Mucosa of rectum (tissue), 2 donors: ENCODE results near the gene CCHCR1.

Experiments used
- H3K27ac ChIP-seq, 2 donors: one replicate each; pipeline ENCODE4 v1.7.0; 2013; ENCODE audit warnings: inconsistent platforms in 2 of 2, low read depth in 2 of 2, low read length in 2 of 2
- H3K27me3 ChIP-seq, 2 donors: one replicate each; pipeline ENCODE4 v1.7.0; 2013; ENCODE audit warnings: low read length in 2 of 2; ENCODE audit not compliant: control insufficient read depth in 2 of 2, insufficient read depth in 2 of 2
- H3K36me3 ChIP-seq, 2 donors: one replicate each; pipeline ENCODE4 v1.7.0; 2013; ENCODE audit warnings: low read length in 2 of 2; ENCODE audit not compliant: control insufficient read depth in 2 of 2, insufficient read depth in 2 of 2
- H3K4me1 ChIP-seq, 2 donors: one replicate each; pipeline ENCODE4 v1.7.0; 2013; ENCODE audit warnings: low read length in 2 of 2, mild to moderate bottlenecking in 1 of 2; ENCODE audit not compliant: control insufficient read depth in 2 of 2, insufficient read depth in 2 of 2
- H3K4me3 ChIP-seq, 2 donors: one replicate each; pipeline ENCODE4 v1.7.0; 2013; ENCODE audit warnings: low read length in 2 of 2
- H3K9ac ChIP-seq, 2 donors: one replicate each; pipeline ENCODE4 v1.7.0; 2013; ENCODE audit warnings: low read length in 2 of 2, low read depth in 1 of 2, mild to moderate bottlenecking in 1 of 2
- H3K9me3 ChIP-seq, 2 donors: one replicate each; pipeline ENCODE4 v1.7.0; 2013; ENCODE audit warnings: low read length in 2 of 2; ENCODE audit not compliant: control insufficient read depth in 2 of 2
- donor health status: healthy.
- donor health status: Normal muscosa, but diverticular disease.

The CCHCR1 gene

GRCh38 chr6:31120151-31120915 is 37.3 kb downstream of the CCHCR1 start, which contains the start of gene CDSN:
Gene CDSN (minus strand): TSS chr6:31120446. CDS start chr6:31120419, 27 bp downstream.
- Histone ChIP-seq H3K9me3 (no peaks in the 10 kb centered on the region), H3K27ac (no peak within 1 kb of the TSS), H3K36me3 (no peaks in the 10 kb centered on the region), H3K27me3 (peaks cover 0 to 3% of the 10 kb centered on the region in 2 donors), H3K4me3 (no peak within 1 kb of the TSS), H3K4me1 (peaks cover 1 to 8% of the 10 kb centered on the region in 2 donors), H3K9ac (no peak within 1 kb of the TSS)

DNA sequence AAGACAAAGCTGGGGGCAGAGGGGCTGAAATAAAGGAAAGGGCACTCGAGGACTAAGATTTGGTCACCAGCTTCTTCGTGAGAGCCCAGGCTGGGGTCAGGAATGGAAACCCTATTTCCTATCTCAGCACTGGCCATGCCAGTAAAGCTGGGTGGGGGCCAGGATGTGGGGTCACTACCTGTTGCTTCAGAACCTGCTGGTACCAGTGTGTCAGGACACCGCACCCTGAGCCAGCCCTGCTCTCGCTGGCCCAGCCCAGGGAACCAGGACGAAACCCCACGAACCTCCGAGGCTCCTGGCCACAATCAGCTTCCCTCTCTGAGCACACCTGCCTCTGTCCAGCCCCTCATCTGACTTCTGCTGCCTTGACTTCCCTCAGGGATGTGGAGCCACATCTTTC is 39.4 kb downstream of the CCHCR1 start:
- no peaks in the 10 kb centered on the region for H3K9me3 ChIP-seq
- no peak overlapping the region for H3K9ac ChIP-seq
- peaks cover 10 to 19% of the 10 kb centered on the region in 2 donors for H3K4me1 ChIP-seq
- H3K27ac ChIP-seq, result no peak overlapping the region
- H3K4me3 ChIP-seq, result no peak overlapping the region
- H3K27me3 ChIP-seq, result peaks cover 0 to 3% of the 10 kb centered on the region in 2 donors
- no peaks in the 10 kb centered on the region for H3K36me3 ChIP-seq

GRCh38 chr6:31116661-31117385 is 40.8 kb downstream of the CCHCR1 start:
- H3K36me3 ChIP-seq, result no peaks in the 10 kb centered on the region
- peaks cover 10 to 12% of the 10 kb centered on the region in 2 donors for H3K4me1 ChIP-seq
- peaks cover 0 to 3% of the 10 kb centered on the region in 2 donors for H3K27me3 ChIP-seq
- H3K4me3 ChIP-seq, result peak overlapping the region in 1 of 2 donors; percentile 41
- no peak overlapping the region for H3K27ac ChIP-seq
- H3K9ac ChIP-seq, result no peak overlapping the region
- no peaks in the 10 kb centered on the region for H3K9me3 ChIP-seq

DNA sequence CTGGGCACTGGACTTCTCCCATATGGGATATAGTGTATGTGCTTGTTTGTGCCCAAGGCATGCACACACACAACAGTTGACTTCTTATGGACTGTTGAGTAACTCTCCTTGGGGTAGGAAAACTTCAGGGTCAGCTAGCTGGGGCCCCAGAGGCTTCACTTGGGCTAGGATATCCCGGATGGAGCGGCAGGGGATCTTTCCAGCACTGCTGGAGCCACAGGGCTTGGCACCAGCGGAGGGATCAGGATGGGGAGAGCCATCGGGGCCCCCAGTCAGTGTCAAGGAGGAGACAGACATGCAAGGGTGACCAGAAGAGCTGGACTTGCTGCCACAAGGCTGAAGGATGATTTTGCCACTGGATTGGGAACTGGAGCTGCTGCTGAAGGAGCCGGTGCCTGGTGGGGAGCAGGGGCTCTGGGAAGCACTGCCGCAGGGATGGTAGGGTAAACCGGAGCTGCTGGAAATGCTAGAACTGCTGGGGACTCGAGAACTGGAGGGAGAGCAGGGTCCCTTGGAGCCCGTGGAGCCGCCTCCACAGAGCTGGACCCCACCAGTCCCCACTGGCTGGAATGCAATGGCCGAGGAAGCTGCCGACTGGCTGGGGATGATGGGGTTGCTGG is 41.6 kb downstream of the CCHCR1 start:
- Histone ChIP-seq H3K4me3 (peak overlapping the region in 1 of 2 donors; percentile 60), H3K9ac (no peak overlapping the region), H3K27ac (no peak overlapping the region)

DNA sequence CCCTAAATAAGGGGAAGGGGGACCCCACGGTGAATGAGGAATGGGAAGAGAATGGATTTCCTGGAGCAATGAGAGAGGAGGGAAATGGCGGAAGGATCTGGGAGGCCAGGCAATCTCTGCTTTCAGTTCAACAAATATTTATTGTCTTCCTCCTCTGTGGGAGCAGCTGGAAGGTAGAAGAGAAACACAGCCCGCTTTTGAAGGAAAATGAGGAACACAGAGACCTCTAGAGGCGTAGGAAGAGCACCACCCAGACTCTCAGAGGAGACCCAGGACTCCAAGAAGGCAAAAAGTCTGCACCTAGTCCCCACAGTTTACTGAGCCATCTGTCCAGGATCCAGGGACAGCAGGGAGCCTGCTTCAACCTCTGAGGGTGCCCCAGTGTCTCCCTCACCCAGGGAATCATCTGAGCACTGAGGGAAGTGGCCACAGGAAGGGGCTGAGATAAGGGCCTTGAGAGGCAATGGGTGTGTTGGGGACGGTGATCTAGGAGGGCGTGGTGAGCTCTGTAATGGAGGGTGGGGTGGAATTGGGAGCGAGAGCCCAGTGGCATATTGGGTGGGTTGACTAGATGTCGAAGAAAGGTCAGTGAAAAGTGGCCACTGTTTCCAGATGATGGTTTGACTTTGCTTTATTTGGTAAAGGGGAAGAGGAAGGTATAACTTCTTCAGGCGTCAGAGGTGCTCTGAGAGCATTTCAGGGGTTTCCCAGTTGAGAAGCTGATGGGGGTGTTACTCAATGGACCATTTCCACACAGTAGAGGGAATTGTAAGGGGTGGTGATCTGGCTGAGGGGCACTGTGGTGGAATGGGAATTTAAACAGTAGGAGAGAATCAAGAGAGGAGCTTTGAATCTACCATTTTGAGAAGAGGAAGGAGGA is 42.4 kb downstream of the CCHCR1 start:
- peak overlapping the region; percentile 65 to 69 for H3K27ac ChIP-seq
- H3K9me3 ChIP-seq, result no peaks in the 10 kb centered on the region
- peaks cover 10 to 12% of the 10 kb centered on the region in 2 donors for H3K4me1 ChIP-seq
- peak overlapping the region; percentile 26 to 32 for H3K9ac ChIP-seq
- peak overlapping the region; percentile 49 to 60 for H3K4me3 ChIP-seq
- H3K27me3 ChIP-seq, result peaks cover 0 to 7% of the 10 kb centered on the region in 2 donors
- H3K36me3 ChIP-seq, result no peaks in the 10 kb centered on the region

More for the DNA sequence above, 41.6 kb downstream of the CCHCR1 start:
- H3K27me3 ChIP-seq, result peaks cover 0 to 3% of the 10 kb centered on the region in 2 donors
- H3K9me3 ChIP-seq, result no peaks in the 10 kb centered on the region
- no peaks in the 10 kb centered on the region for H3K36me3 ChIP-seq
- H3K4me1 ChIP-seq, result peaks cover 10 to 12% of the 10 kb centered on the region in 2 donors

DNA sequence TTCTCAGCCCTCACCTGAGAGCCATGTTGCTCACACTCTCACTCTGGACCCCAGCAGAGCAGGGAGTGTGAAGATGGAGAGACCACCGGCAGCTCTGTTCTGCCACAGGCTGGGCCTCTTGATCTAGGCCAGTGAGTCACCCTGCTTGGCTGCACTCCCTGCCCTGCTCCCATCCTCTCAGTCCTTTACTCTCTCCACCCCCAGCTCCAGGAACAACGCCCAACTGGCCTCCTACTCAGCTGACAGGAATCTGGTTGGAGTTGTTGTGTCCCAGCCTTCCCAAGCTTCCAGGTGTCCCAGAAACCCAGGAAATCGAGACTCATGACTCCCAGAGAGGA is 43.1 kb downstream of the CCHCR1 start, which contains the start of gene PSORS1C1:
Gene PSORS1C1, plus strand, starts transcription at position 260 of the 338 bp plus-strand sequence. CDS start 14,833 bp downstream, outside the sequence.
- Histone ChIP-seq H3K4me3 (peak within 1 kb of the TSS; percentile 49 to 60), H3K4me1 (peaks cover 10 to 12% of the 10 kb centered on the region in 2 donors), H3K9me3 (no peaks in the 10 kb centered on the region), H3K9ac (peak within 1 kb of the TSS; percentile 26 to 32), H3K27me3 (peaks cover 0 to 9% of the 10 kb centered on the region in 2 donors), H3K36me3 (no peaks in the 10 kb centered on the region), H3K27ac (peak within 1 kb of the TSS; percentile 65 to 69)

- no peaks in the 10 kb centered on the region for H3K36me3 ChIP-seq
- H3K27ac ChIP-seq, result peak overlapping the region; percentile 65 to 69
- peaks cover 10 to 12% of the 10 kb centered on the region in 2 donors for H3K4me1 ChIP-seq
- H3K9ac ChIP-seq, result no peak overlapping the region
- peaks cover 0 to 6% of the 10 kb centered on the region in 2 donors for H3K27me3 ChIP-seq
- peak overlapping the region in 1 of 2 donors; percentile 60 for H3K4me3 ChIP-seq
- no peaks in the 10 kb centered on the region for H3K9me3 ChIP-seq
Observed at GRCh38 chr6:31113861-31114540, 43.6 kb downstream of the CCHCR1 start.

DNA sequence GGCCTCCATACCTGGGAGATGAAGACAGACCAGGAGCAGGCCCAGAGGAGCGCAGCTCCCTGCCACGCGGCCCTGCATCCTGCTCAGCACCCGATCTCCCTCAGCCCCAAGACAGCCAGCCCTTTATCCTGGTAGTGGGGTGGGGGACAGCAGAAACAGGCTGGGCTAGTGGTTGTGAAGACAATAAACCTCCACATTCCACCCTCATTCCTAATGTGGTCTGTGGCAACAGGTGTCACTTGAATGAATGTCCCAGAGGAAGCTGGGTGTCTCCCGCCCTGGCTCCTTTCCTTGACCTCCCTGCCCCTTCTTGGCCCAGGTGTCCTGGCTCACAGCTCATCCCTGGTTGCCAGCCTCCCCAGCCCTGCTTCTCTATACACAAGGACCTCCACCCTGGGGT is 45.1 kb downstream of the CCHCR1 start, which contains the start of gene C6orf15:
Gene C6orf15, minus strand, starts transcription at position 98 of the 400 bp plus-strand sequence. Its CDS starts 20 bp downstream, at position 78.
- H3K9me3 ChIP-seq, result no peaks in the 10 kb centered on the region
- H3K9ac ChIP-seq, result no peak within 1 kb of the TSS
- no peak within 1 kb of the TSS for H3K27ac ChIP-seq
- H3K4me1 ChIP-seq, result peaks cover 10 to 12% of the 10 kb centered on the region in 2 donors
- no peak within 1 kb of the TSS for H3K4me3 ChIP-seq
- H3K27me3 ChIP-seq, result peaks cover 0 to 6% of the 10 kb centered on the region in 2 donors
- no peaks in the 10 kb centered on the region for H3K36me3 ChIP-seq

GRCh38 chr6:31111712-31112111 is 45.9 kb downstream of the CCHCR1 start:
- Histone ChIP-seq H3K4me3 (no peak overlapping the region), H3K9me3 (no peaks in the 10 kb centered on the region), H3K9ac (no peak overlapping the region), H3K27me3 (peaks cover 0 to 6% of the 10 kb centered on the region in 2 donors), H3K27ac (no peak overlapping the region), H3K4me1 (peaks cover 10 to 12% of the 10 kb centered on the region in 2 donors), H3K36me3 (no peaks in the 10 kb centered on the region)
